ENCODE data around the gene WNK1.
"Not testable (repeated sequence)": the region's sequence is repeated elsewhere in the genome, so short reads cannot be mapped to it uniquely, and the experiment has no call there.

The WNK1 gene

DNA sequence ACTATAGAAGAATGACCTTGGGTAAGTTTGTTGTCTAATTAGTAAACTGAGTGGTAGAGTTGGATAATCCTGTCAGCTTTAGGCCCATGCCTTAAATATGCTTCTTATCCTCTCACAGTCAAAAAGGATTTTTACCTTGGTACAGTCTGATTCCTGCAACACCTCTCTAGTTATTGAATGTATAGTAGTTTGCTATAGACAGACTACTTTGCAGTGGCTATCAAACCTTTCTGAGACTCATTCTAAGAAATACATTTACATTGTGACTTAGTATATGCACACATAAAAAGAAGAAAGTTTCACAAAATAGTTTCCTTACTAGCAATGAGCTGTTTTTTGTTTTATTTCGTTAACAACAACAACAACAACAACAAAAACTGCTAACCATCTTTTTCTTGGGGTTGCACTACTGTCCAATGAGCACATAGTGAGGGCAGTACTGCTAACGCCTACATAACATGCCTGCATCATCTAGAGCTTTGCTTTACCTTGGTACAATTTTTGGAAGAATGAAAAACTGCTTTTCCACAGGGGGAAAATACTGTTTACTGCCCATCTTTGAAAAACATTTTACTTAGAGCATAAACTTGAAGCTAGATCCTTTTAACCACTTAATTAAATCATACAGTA lies 28.5 kb downstream of the WNK1 start:
- ATAC-seq (peak; percentile 36), DNase-seq (no peak)
- peaks cover 4% of the 10 kb centered on the region for H3K36me3 Mint-ChIP-seq (ENCODE audit: low read depth)
- H3K4me1 Mint-ChIP-seq = peaks cover 72% of the 10 kb centered on the region
- H3K9me3 Mint-ChIP-seq = no peaks in the 10 kb centered on the region
- no peak overlapping the region for H3K27ac Mint-ChIP-seq
- H3K27me3 Mint-ChIP-seq = no peaks in the 10 kb centered on the region
- H3K4me3 Mint-ChIP-seq = no peak overlapping the region

DNA sequence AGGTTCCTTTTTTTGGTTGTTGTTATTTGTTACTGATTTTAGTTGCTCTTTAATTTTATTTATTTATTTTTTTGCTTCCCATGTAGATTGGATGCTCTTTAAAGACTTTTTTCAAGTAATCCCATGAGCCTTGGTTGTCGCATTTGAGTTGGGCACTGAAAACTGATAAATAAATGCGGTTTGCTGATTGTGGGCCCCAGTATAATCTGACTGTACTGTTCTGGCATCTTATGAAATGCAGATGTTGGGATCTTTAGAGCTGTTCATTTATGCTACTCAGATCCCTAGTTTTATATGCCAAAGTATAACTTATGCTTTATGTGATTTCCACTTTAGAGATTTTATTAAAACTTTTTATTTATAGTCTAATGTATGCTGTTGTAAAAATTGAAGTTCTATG lies 33.3 kb downstream of the WNK1 start:
- Mint-ChIP-seq H3K36me3 (ENCODE audit: low read depth) (peaks cover 14% of the 10 kb centered on the region), H3K27ac (no peak overlapping the region), H3K9me3 (no peaks in the 10 kb centered on the region), H3K4me1 (peaks cover 68% of the 10 kb centered on the region), H3K4me3 (no peak overlapping the region), H3K27me3 (no peaks in the 10 kb centered on the region)
- no peak for ATAC-seq
- no peak for DNase-seq

GRCh38 chr12:788288-788687 lies 35.9 kb downstream of the WNK1 start:
- Mint-ChIP-seq H3K4me1 (peaks cover 76% of the 10 kb centered on the region), H3K27me3 (no peaks in the 10 kb centered on the region), H3K9me3 (no peaks in the 10 kb centered on the region), H3K27ac (no peak overlapping the region), H3K36me3 (ENCODE audit: low read depth) (peaks cover 17% of the 10 kb centered on the region), H3K4me3 (no peak overlapping the region)
- no peak for DNase-seq
- ATAC-seq = no peak

GRCh38 chr12:788762-789161 lies 36.4 kb downstream of the WNK1 start:
- DNase-seq = not testable (repeated sequence)
- H3K4me1 Mint-ChIP-seq = peaks cover 81% of the 10 kb centered on the region

GRCh38 chr12:789852-790563 lies 37.6 kb downstream of the WNK1 start:
- no peaks in the 10 kb centered on the region for H3K9me3 Mint-ChIP-seq
- H3K27ac Mint-ChIP-seq = peak overlapping the region; percentile 31
- no peak for DNase-seq
- H3K36me3 Mint-ChIP-seq (ENCODE audit: low read depth) = peaks cover 25% of the 10 kb centered on the region
- peak; percentile 41 for ATAC-seq
- peaks cover 87% of the 10 kb centered on the region for H3K4me1 Mint-ChIP-seq
- H3K27me3 Mint-ChIP-seq = no peaks in the 10 kb centered on the region
- H3K4me3 Mint-ChIP-seq = no peak overlapping the region

More at GRCh38 chr12:788762-789161, 36.4 kb downstream of the WNK1 start:
- Mint-ChIP-seq H3K36me3 (ENCODE audit: low read depth) (peaks cover 21% of the 10 kb centered on the region), H3K27ac (peak overlapping the region; percentile 45)
- not testable (repeated sequence) for H3K9me3 Mint-ChIP-seq, H3K4me3 Mint-ChIP-seq, H3K27me3 Mint-ChIP-seq, ATAC-seq

- H3K4me3 Mint-ChIP-seq = no peak overlapping the region
Observed at GRCh38 chr12:790608-791007, 38.2 kb downstream of the WNK1 start.

GRCh38 chr12:793037-793436 lies 40.7 kb downstream of the WNK1 start:
- ATAC-seq (no peak), DNase-seq (no peak)
- peaks cover 94% of the 10 kb centered on the region for H3K4me1 Mint-ChIP-seq
- H3K4me3 Mint-ChIP-seq = no peak overlapping the region
- H3K27me3 Mint-ChIP-seq = no peaks in the 10 kb centered on the region
- H3K27ac Mint-ChIP-seq = peak overlapping the region; percentile 97
- peaks cover 20% of the 10 kb centered on the region for H3K36me3 Mint-ChIP-seq (ENCODE audit: low read depth)
- no peaks in the 10 kb centered on the region for H3K9me3 Mint-ChIP-seq

More at GRCh38 chr12:790608-791007, 38.2 kb downstream of the WNK1 start:
- H3K9me3 Mint-ChIP-seq = no peaks in the 10 kb centered on the region
- H3K27ac Mint-ChIP-seq = peak overlapping the region; percentile 43
- DNase-seq (no peak), ATAC-seq (no peak)
- H3K27me3 Mint-ChIP-seq = no peaks in the 10 kb centered on the region
- peaks cover 87% of the 10 kb centered on the region for H3K4me1 Mint-ChIP-seq
- peaks cover 27% of the 10 kb centered on the region for H3K36me3 Mint-ChIP-seq (ENCODE audit: low read depth)

GRCh38 chr12:793711-794110 lies 41.3 kb downstream of the WNK1 start:
- Mint-ChIP-seq H3K27ac (peak overlapping the region; percentile 97), H3K4me1 (peaks cover 94% of the 10 kb centered on the region), H3K9me3 (no peaks in the 10 kb centered on the region), H3K36me3 (ENCODE audit: low read depth) (peaks cover 24% of the 10 kb centered on the region), H3K4me3 (peak overlapping the region; percentile 49), H3K27me3 (no peaks in the 10 kb centered on the region)
- DNase-seq = no peak
- no peak for ATAC-seq

GRCh38 chr12:795305-795704 lies 42.9 kb downstream of the WNK1 start:
- H3K27ac Mint-ChIP-seq = peak overlapping the region; percentile 97
- H3K9me3 Mint-ChIP-seq = no peaks in the 10 kb centered on the region
- peak overlapping the region; percentile 63 for H3K4me3 Mint-ChIP-seq
- peak; percentile 63 for DNase-seq
- peaks cover 84% of the 10 kb centered on the region for H3K4me1 Mint-ChIP-seq
- ATAC-seq = peak; percentile 96
- no peaks in the 10 kb centered on the region for H3K27me3 Mint-ChIP-seq
- peaks cover 21% of the 10 kb centered on the region for H3K36me3 Mint-ChIP-seq (ENCODE audit: low read depth)

DNA sequence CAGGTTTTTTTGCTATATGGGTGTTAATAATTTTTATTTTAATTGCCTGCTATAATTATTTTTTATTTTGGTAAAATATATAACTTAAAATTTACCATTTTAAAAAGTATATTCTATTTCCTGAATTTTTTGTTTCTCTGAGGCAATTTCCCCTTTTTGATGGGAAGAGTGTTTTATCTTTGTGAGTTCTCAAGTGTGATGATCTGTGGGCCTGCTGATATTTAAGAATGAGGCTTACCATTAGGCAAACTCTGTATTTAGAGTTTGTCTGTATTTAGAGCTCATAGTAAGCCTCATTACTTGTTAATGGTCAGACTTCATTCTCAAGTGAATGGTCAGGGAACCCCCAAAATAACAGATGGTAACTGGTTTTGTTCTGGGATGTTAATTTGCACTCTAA lies 48.0 kb downstream of the WNK1 start:
- no peaks in the 10 kb centered on the region for H3K27me3 Mint-ChIP-seq
- DNase-seq (no peak), ATAC-seq (no peak)
- peaks cover 4% of the 10 kb centered on the region for H3K36me3 Mint-ChIP-seq (ENCODE audit: low read depth)
- H3K27ac Mint-ChIP-seq = no peak overlapping the region
- H3K9me3 Mint-ChIP-seq = no peaks in the 10 kb centered on the region
- no peak overlapping the region for H3K4me3 Mint-ChIP-seq
- H3K4me1 Mint-ChIP-seq = peaks cover 77% of the 10 kb centered on the region

- Mint-ChIP-seq H3K27ac (peak overlapping the region; percentile 49), H3K4me1 (peaks cover 74% of the 10 kb centered on the region), H3K9me3 (no peaks in the 10 kb centered on the region), H3K4me3 (no peak overlapping the region), H3K36me3 (ENCODE audit: low read depth) (peaks cover 4% of the 10 kb centered on the region), H3K27me3 (no peaks in the 10 kb centered on the region)
- ATAC-seq (peak; percentile 57), DNase-seq (no peak)
Observed at GRCh38 chr12:802242-803120, 50.1 kb downstream of the WNK1 start.

DNA sequence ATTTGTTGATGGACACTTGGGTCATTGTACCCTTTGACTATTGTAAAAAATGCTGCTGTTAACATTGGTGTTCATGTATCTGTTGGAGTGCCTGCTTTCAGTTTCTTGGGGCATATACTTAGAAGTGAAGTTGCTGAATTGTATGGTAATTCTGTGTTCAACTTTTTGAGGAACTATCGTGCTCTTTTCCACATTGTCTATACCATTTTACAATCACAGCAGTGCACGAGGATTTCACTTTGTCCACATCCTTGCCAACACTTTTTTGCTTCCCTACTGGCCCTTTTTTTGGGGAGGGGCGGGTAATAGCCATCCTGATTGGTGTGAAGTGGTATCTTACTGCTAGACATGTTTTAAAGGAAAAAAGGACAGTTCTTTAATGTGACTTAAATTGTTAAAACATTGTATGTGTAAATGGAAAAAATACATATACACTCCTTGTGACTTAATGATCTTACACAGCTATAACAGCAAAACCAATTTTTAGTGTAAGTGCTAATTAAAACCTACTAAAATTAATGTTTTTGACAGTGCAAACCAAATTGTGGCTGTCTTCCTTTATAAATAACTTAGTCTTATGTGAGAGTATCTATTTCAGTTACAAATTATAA lies 52.7 kb downstream of the WNK1 start:
- no peaks in the 10 kb centered on the region for H3K36me3 Mint-ChIP-seq (ENCODE audit: low read depth)
- no peak for DNase-seq
- no peak overlapping the region for H3K4me3 Mint-ChIP-seq
- no peaks in the 10 kb centered on the region for H3K27me3 Mint-ChIP-seq
- peaks cover 78% of the 10 kb centered on the region for H3K4me1 Mint-ChIP-seq
- ATAC-seq = no peak
- no peaks in the 10 kb centered on the region for H3K9me3 Mint-ChIP-seq
- no peak overlapping the region for H3K27ac Mint-ChIP-seq

DNA sequence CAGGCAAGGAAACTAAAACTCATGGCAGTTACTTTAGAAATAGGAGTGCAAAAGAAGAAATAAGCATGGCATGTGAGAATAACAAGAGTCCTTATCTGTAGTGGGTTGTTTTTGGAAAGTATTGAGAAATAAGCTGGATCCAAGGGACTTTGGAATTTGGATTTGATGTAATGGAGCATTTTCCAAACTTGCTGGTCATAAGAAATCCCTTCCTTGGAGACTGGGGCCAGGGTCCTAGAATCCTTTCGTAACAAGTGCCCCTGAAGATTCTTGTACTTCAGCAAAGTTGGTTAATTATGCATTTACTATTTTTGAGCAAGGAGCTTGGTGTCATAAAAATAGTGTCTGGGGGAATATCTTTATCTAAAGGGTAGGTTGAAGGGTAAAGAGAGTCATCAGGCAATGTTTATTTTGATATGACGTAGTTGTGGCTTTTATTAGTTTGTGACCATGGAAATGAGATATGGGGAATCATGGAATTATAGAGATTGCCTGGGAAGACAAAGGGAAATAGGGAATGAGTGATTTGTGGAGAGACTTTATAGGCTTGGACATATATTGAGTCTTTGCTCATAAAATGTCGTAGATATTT lies 53.9 kb downstream of the WNK1 start:
- no peak for ATAC-seq

More for the DNA sequence above, 53.9 kb downstream of the WNK1 start:
- H3K9me3 Mint-ChIP-seq = no peaks in the 10 kb centered on the region
- H3K4me1 Mint-ChIP-seq = peaks cover 79% of the 10 kb centered on the region
- H3K27me3 Mint-ChIP-seq = no peaks in the 10 kb centered on the region
- peak overlapping the region; percentile 55 for H3K27ac Mint-ChIP-seq
- DNase-seq = no peak
- peak overlapping the region; percentile 5 for H3K4me3 Mint-ChIP-seq
- no peaks in the 10 kb centered on the region for H3K36me3 Mint-ChIP-seq (ENCODE audit: low read depth)

Measured in activated naive CD8-positive, alpha-beta T cell treated with anti-CD3 and anti-CD28 coated beads, Interleukin-2, amount 50 U/mL, for 24 hours (primary cell).